ENCODE data around the gene CCDC192.
"Not testable (repeated sequence)": the region's sequence is repeated elsewhere in the genome, so short reads cannot be mapped to it uniquely, and the experiment has no call there.

DNA sequence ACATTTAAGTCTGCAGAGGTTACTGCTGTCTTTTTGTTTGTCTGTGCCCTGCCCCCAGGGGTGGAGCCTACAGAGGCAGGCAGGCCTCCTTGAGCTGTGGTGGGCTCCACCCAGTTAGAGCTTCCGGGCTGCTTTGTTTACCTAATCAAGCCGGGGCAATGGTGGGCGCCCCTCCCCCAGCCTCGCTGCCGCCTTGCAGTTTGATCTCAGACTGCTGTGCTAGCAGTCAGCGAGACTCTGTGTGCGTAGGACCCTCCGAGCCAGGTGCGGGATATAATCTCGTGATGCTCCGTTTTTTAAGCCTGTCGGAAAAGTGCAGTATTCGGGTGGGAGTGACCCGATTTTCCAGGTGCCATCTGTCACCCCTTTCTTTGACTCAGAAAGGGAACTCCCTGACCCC is 36.2 kb downstream of the CCDC192 start:
- TF ChIP-seq, protein P1, sequence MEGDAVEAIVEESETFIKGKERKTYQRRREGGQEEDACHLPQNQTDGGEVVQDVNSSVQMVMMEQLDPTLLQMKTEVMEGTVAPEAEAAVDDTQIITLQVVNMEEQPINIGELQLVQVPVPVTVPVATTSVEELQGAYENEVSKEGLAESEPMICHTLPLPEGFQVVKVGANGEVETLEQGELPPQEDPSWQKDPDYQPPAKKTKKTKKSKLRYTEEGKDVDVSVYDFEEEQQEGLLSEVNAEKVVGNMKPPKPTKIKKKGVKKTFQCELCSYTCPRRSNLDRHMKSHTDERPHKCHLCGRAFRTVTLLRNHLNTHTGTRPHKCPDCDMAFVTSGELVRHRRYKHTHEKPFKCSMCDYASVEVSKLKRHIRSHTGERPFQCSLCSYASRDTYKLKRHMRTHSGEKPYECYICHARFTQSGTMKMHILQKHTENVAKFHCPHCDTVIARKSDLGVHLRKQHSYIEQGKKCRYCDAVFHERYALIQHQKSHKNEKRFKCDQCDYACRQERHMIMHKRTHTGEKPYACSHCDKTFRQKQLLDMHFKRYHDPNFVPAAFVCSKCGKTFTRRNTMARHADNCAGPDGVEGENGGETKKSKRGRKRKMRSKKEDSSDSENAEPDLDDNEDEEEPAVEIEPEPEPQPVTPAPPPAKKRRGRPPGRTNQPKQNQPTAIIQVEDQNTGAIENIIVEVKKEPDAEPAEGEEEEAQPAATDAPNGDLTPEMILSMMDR (IDR thresholded peaks at IDR 0.05) = not testable (repeated sequence)
- TF ChIP-seq POLR2A, POLR2AphosphoS5, EP300 (IDR thresholded peaks at IDR 0.05): not testable (repeated sequence)

Measured in suprapubic skin (tissue), 4 donors.